Heart right ventricle (tissue), 16 donors: Measurements from ENCODE around the gene RAX2. TPM values are rescaled to one million over a fixed set of nuclear protein-coding genes. Genes with fewer than 3 reads are reported as not detected.

Source experiments
- ATAC-seq, 8 donors: fragments of 200-7000 bp; cut with Tn5 transposase; one replicate each; pipeline ENCODE4 v1.9.1; 2020; ENCODE audit warnings: mild to moderate bottlenecking in 8 of 8, moderate library complexity in 8 of 8, moderate number of reproducible peaks in 1 of 8
- DNase-seq, 2 donors: peaks; one replicate each; pipeline ENCODE4 v3.0.0-alpha.2; 2020
- H3K27ac ChIP-seq, 10 donors: fragments of 200-600 bp; sonication (generic) in 2 of 10; one replicate each; pipeline versions ENCODE4 v1.5.0 to v1.8.0; 2020 to 2022; ENCODE audit warnings: mild to moderate bottlenecking in 3 of 10
- H3K27me3 ChIP-seq, 7 donors: fragments of 200-600 bp; one replicate each; pipeline ENCODE4 v1.8.0; 2021 to 2022; ENCODE audit warnings: mild to moderate bottlenecking in 2 of 7
- H3K36me3 ChIP-seq, 9 donors: fragments of 200-600 bp; sonication (generic) in 1 of 9; one replicate each; pipeline versions ENCODE4 v1.5.0 to v1.8.0; 2020 to 2022; ENCODE audit warnings: mild to moderate bottlenecking in 2 of 9
- H3K4me1 ChIP-seq, 9 donors: fragments of 200-600 bp; sonication (generic) in 1 of 9; one replicate each; pipeline versions ENCODE4 v1.5.0 to v1.8.0; 2020 to 2022; ENCODE audit warnings: mild to moderate bottlenecking in 4 of 9
- H3K4me3 ChIP-seq, 10 donors: fragments of 200-600 bp; sonication (generic) in 2 of 10; one replicate each; pipeline versions ENCODE4 v1.5.0 to v1.8.0; 2020 to 2022; ENCODE audit warnings: mild to moderate bottlenecking in 7 of 10, moderate library complexity in 2 of 10
- H3K9me3 ChIP-seq, 11 donors: fragments of 200-600 bp in 10 of 11; sonication (generic) in 2 of 11; one replicate each; pipeline versions ENCODE4 v1.5.0 to v1.8.0; 2013 to 2022; ENCODE audit warnings: mild to moderate bottlenecking in 2 of 11, control low read depth in 1 of 11, moderate library complexity in 1 of 11
- WGBS, 2 donors: extraction: QIAGEN DNeasy Blood & Tissue Kit; methylation state at CpG; one replicate each; pipeline ENCODE4 v1.1.7; 2013; ENCODE audit warnings: inconsistent platforms in 1 of 2; 5-methylcytosine and 5-hydroxymethylcytosine counted together
- intact Hi-C, 10 donors: fragments of 100-400 bp; cut with DNase I; formaldehyde crosslinking; loops; one replicate each; pipeline versions ENCODE4 v1.11.1 to v1.14.2; 2022
- polyA plus RNA-seq, 2 donors: library from polyadenylated mRNA; stranded (reverse); fragments of 200-250 nt; gene quantifications; one replicate each; pipeline ENCODE4 v1.2.3, GENCODE V29; 2013
- total RNA-seq, 10 donors: library from RNA; stranded (reverse); fragmentation: NEBNext Ultra II Directional in 3 of 10; extraction: Animal tissue kit (Norgen Biotek cat#: 25700) in 3 of 10; gene quantifications; one replicate each; pipeline versions ENCODE4 v1.2.1 to v1.2.4, GENCODE V29; 2021 to 2023
- TF ChIP-seq, protein P1 (sequence below), 9 donors: fragments of 200-600 bp; sonication (generic) in 2 of 9; IDR thresholded peaks; one replicate each; pipeline versions ENCODE4 v1.5.0 to v1.8.0; 2021 to 2022; ENCODE audit warnings: antibody characterized with exemption in 9 of 9, mild to moderate bottlenecking in 5 of 9, moderate library complexity in 1 of 9
- donor health status: Arrhythmogenic right ventricular cardiomyopathy.
- donor health status: ischemic (EF 13 %, LVEDD 7.1; RV severe dilation, severe dysfunction).
- donor health status: healthy with polysubstance abuse.
- donor health status: DM: no; HTN: yes; CAD: no.
- donor health status: DM: no; HTN: no; CAD: no.
- donor health status: ischemic (EF 25% LVEDD 6.9; RV normal size, moderate dysfunction).
- donor health status: ischemic (EF 25% LVEDD 5.7; RV mildly dilated, moderate dysfunction).
- donor health status: healthy.
- donor health status: DM: yes; HTN: yes; CAD: no.
- donor health status: Ischemic cardiomyopathy.
- donor health status: ischemic (EF 35%, LVEDD 5.7; RV mildly dilated, moderate dysfunction).
- donor health status: nonischemic (EF 11% LVEDD 7.7; RV severe dilation, severe dysfunction).
- donor health status: DM: yes; HTN: yes; CAD: no.
- donor health status: PGD.
- donor health status: ischemic (EF 29% LVEDD 5.4; RV normal size, mild dysfunction).
- donor health status: nonischemic (EF 23%, LVEDD 6.1; RV moderate dilation, normal function).

RAX2 gene
- total and polyA plus RNA-seq, 12 donors = not detected

DNA sequence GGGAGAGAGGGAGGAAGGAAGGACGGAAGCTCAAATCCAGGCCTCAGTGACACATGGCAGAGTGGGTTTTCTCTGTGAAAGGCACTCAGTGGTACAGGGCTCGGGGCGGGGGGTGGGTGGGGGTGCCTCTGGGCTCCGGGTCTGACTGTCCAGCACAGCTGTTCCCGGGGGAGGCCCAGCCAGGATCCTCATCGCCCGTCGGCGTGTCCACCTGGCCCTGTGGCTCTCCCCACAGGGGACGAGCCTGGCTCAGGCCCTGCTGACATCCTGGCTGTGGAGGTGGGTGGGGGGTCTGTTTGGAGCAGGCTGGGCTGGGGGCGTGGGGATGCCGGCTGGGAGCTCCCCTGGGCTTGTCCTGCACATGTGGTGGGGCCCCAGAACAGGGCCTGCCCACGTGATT lies 32.4 kb upstream of the RAX2 start:
- Histone ChIP-seq H3K4me1 (peaks cover 5 to 21% (median 12%) of the 10 kb centered on the region in 9 donors), H3K36me3 (no peaks in the 10 kb centered on the region), H3K27ac (no peak overlapping the region), H3K9me3 (no peaks in the 10 kb centered on the region), H3K27me3 (peaks cover 0 to 38% (median 33%) of the 10 kb centered on the region in 7 donors), H3K4me3 (no peak overlapping the region)
- TF ChIP-seq, protein P1, sequence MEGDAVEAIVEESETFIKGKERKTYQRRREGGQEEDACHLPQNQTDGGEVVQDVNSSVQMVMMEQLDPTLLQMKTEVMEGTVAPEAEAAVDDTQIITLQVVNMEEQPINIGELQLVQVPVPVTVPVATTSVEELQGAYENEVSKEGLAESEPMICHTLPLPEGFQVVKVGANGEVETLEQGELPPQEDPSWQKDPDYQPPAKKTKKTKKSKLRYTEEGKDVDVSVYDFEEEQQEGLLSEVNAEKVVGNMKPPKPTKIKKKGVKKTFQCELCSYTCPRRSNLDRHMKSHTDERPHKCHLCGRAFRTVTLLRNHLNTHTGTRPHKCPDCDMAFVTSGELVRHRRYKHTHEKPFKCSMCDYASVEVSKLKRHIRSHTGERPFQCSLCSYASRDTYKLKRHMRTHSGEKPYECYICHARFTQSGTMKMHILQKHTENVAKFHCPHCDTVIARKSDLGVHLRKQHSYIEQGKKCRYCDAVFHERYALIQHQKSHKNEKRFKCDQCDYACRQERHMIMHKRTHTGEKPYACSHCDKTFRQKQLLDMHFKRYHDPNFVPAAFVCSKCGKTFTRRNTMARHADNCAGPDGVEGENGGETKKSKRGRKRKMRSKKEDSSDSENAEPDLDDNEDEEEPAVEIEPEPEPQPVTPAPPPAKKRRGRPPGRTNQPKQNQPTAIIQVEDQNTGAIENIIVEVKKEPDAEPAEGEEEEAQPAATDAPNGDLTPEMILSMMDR (IDR thresholded peaks at IDR 0.05) = no peak
- ATAC-seq (no peak), DNase-seq (no peak)
- intact Hi-C loops = no loop called here
- WGBS, 2 donors = 71 to 72% methylated on average over 13 of the region's 13 CpGs

DNA sequence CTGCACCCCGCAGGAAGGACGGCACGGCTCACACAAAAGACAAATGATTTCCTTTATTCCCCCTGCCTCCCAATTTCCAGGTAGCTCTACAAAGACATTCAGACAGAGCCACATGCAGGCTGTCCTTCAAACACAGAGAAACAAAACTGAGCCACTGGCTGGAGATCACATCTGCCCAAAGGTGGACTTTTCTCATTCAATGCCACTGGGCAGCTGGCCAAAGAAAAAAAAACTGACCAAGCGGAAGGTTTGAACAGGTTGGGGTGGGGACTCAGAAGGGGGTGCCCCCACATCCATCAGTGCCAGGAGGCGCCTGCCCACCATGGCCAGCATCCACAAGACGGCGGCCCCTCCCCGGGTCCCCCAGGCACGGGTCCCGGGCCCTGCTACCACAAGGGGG lies 32.0 kb upstream of the RAX2 start:
- H3K4me3 ChIP-seq = no peak overlapping the region
- peaks cover 0 to 42% (median 38%) of the 10 kb centered on the region in 7 donors for H3K27me3 ChIP-seq
- WGBS, 2 donors = 73 to 76% methylated on average over 10 of the region's 10 CpGs
- peaks cover 5 to 21% (median 12%) of the 10 kb centered on the region in 9 donors for H3K4me1 ChIP-seq
- intact Hi-C loops = no loop called here
- H3K9me3 ChIP-seq = no peaks in the 10 kb centered on the region
- H3K36me3 ChIP-seq = no peaks in the 10 kb centered on the region
- no peak for DNase-seq
- no peak for ATAC-seq
- TF ChIP-seq, protein P1 (IDR thresholded peaks at IDR 0.05) = no peak
- H3K27ac ChIP-seq = no peak overlapping the region

DNA sequence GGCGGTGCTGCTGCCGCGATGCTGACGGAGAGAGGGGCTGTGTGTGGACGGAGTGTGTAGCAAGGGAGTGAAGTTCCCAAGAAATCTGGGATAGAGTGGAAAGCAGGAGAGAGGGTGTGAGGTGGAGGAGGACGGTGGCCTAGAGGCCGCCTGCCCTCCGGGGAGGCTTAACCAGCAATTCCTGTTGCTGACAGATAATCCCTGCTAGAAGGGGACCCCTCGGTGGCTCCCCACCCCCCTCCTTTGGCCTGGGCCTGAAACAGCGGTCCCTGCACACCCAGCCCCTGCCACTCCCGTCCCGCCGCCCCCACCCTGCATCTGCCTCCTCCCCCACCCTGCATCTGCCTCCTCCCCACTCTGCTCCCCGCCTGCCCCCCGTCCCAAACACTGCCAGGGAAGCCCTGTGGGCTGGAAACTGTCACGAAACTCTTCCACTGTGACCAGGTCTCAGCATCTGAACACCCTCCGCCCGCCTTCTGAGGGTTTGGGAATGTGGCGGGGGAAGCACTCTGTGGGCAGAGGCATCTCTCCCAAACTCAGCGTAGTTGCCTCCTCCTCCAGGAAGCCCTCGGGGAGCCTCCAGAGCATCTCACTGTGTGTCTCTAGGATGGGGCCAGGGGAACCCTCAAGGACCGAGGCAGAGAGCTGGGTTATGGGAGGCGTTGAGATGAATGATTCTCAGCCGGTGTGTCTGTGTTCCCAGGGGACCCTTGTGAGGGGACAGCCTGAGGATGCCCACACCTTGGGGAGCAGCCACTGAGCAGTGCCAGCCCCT lies 31.3 kb upstream of the RAX2 start:
- ATAC-seq = no peak
- Histone ChIP-seq H3K36me3 (no peaks in the 10 kb centered on the region), H3K27me3 (peaks cover 0 to 47% (median 41%) of the 10 kb centered on the region in 7 donors), H3K9me3 (no peaks in the 10 kb centered on the region), H3K4me1 (peaks cover under 1 to 20% (median 12%) of the 10 kb centered on the region in 9 donors), H3K4me3 (no peak overlapping the region), H3K27ac (no peak overlapping the region)
- DNase-seq = no peak
- intact Hi-C loops = no loop called here
- WGBS, 2 donors = 78 to 83% methylated on average over 23 to 24 of the region's 24 CpGs
- TF ChIP-seq, protein P1 (IDR thresholded peaks at IDR 0.05) = no peak

DNA sequence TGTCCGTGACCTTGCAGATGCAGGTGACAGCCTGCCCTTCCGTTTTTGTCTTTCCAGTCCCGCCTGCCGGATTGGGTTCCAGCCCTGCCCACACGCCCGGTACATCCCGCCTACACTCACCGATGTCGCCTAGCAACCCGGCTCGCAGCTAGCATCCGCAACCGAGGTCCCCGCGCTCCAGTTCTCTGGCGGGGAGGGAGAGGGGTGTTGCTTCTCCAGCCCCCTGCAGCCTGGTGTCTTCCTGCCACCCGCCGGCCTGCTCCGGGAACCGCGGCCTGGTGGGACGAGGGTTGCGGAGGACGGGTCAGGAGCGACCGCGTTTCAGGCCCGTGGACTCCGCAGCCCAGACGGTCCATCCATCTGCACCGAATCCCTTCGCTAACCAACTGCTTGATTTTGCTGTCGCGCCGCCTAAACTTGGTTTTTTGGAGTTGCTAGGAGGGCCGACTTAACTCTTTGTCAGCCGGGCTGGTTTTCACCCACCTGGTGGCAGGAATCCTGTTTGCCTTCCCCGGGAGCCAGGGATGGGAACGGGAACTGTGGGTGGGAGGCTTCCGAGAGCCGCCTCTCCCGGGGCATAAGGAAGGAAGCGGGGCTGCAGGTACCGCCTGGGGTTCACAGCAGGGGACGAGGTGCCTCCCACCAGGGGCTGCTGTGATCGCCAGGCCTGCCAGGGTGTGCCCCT lies 29.5 kb upstream of the RAX2 start:
- peaks cover 0 to 20% (median 11%) of the 10 kb centered on the region in 9 donors for H3K4me1 ChIP-seq
- peak; percentile 43 to 46 for DNase-seq
- peak; percentile 38 to 91 (median 74) for ATAC-seq
- H3K27ac ChIP-seq = peak overlapping the region in 3 of 10 donors; percentile 9 to 35 (median 12)
- peaks cover 0 to 48% (median 41%) of the 10 kb centered on the region in 7 donors for H3K27me3 ChIP-seq
- H3K4me3 ChIP-seq = peak overlapping the region in 7 of 10 donors; percentile 24 to 47 (median 40)
- intact Hi-C loops = no loop called here
- 2 to 3% methylated on average over 46 of the region's 46 CpGs for WGBS, 2 donors
- H3K9me3 ChIP-seq = peaks cover 0 to 10% (median 3%) of the 10 kb centered on the region in 11 donors
- TF ChIP-seq, protein P1 (IDR thresholded peaks at IDR 0.05) = peak in 3 of 9 donors; percentile 12 to 29 (median 18)
- no peaks in the 10 kb centered on the region for H3K36me3 ChIP-seq
